Measurements from ENCODE around the gene ACVR1B. TPM values are rescaled to one million over a fixed set of nuclear protein-coding genes. Genes with fewer than 3 reads are reported as not detected.

The ACVR1B gene
- total and polyA plus RNA-seq, 2 of the 8 experiments (the other 6 are each of a cell fraction or from before 2014, with no cell fraction given), result 16.0 to 19.2 TPM

DNA sequence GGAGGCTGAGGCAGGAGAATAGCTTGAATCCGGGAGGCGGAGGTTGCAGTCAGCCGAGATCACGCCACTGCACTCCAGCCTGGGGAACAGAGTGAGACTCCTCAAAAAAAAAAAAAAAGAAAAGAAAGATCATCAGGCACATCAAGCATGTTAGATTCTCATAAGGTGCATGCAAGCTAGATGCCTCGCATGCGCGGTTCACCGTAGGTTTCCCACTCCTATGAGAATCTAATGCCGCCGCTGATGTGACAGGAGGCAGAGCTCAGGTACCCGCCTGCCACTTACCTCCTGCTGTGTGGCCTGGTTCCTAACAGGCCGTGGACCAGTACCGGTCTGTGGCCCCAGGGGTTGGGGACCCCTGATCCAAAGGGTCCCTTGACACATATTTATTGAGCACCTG, 7.0 kb downstream of the ACVR1B start:
- H4K20me1 ChIP-seq (replicated peaks in 1 of 2; ENCODE audit: control insufficient read depth in 1 of 2, insufficient read depth in 2 of 2, low read length in 2 of 2), result peaks cover 5 to 17% of the 10 kb centered on the region in 2 experiments

More for the DNA sequence above, 7.0 kb downstream of the ACVR1B start:
- Histone ChIP-seq H2AFZ (ENCODE audit: low read length) (no peak overlapping the region), H3K9me3 (ENCODE audit: insufficient read depth in 2 of 2, low read depth in 1 of 2, low read length in 1 of 2) (no peaks in the 10 kb centered on the region), H3K79me2 (ENCODE audit: control insufficient read depth in 1 of 2, insufficient read depth in 2 of 2, low read length in 2 of 2) (peaks cover 0 to 39% of the 10 kb centered on the region in 2 experiments; a peak in 2 of 4 replicates), H3K18ac (ENCODE audit: extremely low read depth, low read length) (no peak overlapping the region), H2BK5ac (ENCODE audit: low read depth, low read length) (no peak overlapping the region), H3K4me3 (ENCODE audit: extremely low read depth in 1 of 4, insufficient read depth in 2 of 4, low read depth in 3 of 4, low read length in 4 of 4) (no peak overlapping the region), H3K36me3 (ENCODE audit: control insufficient read depth in 2 of 4, insufficient read depth in 4 of 4, low read length in 3 of 4) (peaks cover 0 to 7% (median 0%) of the 10 kb centered on the region in 4 experiments; a peak in 2 of 8 replicates), H3K9ac (replicated peaks in 1 of 4; ENCODE audit: extremely low read depth in 1 of 4, low read depth in 3 of 4, low read length in 3 of 4) (no peak overlapping the region), H3K4ac (replicated peaks; ENCODE audit: insufficient read length, low read depth, low read length) (no peak overlapping the region), H3K27me3 (replicated peaks in 1 of 4; ENCODE audit: control insufficient read depth in 3 of 4, extremely low read depth in 1 of 4, insufficient read depth in 3 of 4, low read length in 3 of 4) (0 out of 7 replicates have a peak, but pooled peaks cover 0 to 2% (median under 1%) of the 10 kb centered on the region in 4 experiments), H4K91ac (replicated peaks; ENCODE audit: insufficient read length, low read length) (no peak overlapping the region), H2BK120ac (replicated peaks; ENCODE audit: low read depth, low read length) (no peak overlapping the region), H2BK15ac (ENCODE audit: low read length) (no peak overlapping the region), H4K5ac (ENCODE audit: insufficient read length, low read depth, low read length) (no peak overlapping the region), H4K8ac (ENCODE audit: extremely low read depth, insufficient read depth, low read length) (no peak overlapping the region), H2BK20ac (ENCODE audit: low read length) (no peak overlapping the region), H2AK5ac (ENCODE audit: low read depth, low read length) (no peak overlapping the region), H3K56ac (replicated peaks; ENCODE audit: insufficient read length, low read depth, low read length) (no peak overlapping the region), H3K4me1 (replicated peaks in 1 of 4; ENCODE audit: control insufficient read depth in 3 of 4, insufficient read depth in 4 of 4, low read length in 3 of 4) (no peaks in the 10 kb centered on the region), H3K4me2 (ENCODE audit: insufficient read depth in 1 of 2, low read depth in 2 of 2, low read length in 2 of 2) (no peak overlapping the region), H2BK12ac (ENCODE audit: low read depth, low read length) (no peak overlapping the region), H3K23me2 (ENCODE audit: low read depth, low read length) (no peaks in the 10 kb centered on the region; the same call in 1 of the 2 replicates), H3K79me1 (ENCODE audit: low read depth, low read length) (0 out of 2 replicates have a peak, but pooled peaks cover 2% of the 10 kb centered on the region), H3K27ac (ENCODE audit: low read depth, low read length) (no peak overlapping the region), H3K23ac (ENCODE audit: insufficient read length) (no peak overlapping the region), H3K14ac (ENCODE audit: insufficient read length) (no peak overlapping the region)
- no peak for FAIRE-seq
- no peak for DNase-seq (ENCODE audit: low read depth in 1 of 2, low spot score in 2 of 2)
- WGBS, 2 experiments (ENCODE audit: extremely low coverage in 1 of 2, insufficient coverage in 1 of 2, insufficient read length in 1 of 2, insufficient replicate concordance in 2 of 2, low coverage in 1 of 2, low lambda C conversion rate in 2 of 2, missing lambda C conversion rate in 1 of 2), result 88% methylated on average over 13 of the region's 13 CpGs; no CpG with 5 or more reads in 1 of the 2 experiments
- ChIA-PET POLR2A (ENCODE audit: partially characterized antibody) (no interaction called here), CTCF (ENCODE audit: partially characterized antibody) (interaction anchor here (1.1 to 4.3 kb wide), 4 partner anchors 13 to 68 kb away, joined by 4 to 40 read pairs (median 6); no protein-coding TSS in a partner anchor)
- TF ChIP-seq EZH2 (IDR thresholded peaks at IDR 0.05; ENCODE audit: low read depth, low read length, severe bottlenecking) (no peak), HDAC6 (IDR thresholded peaks at IDR 0.05; ENCODE audit: low read depth, low read length) (no peak), POLR2AphosphoS5 (IDR thresholded peaks at IDR 0.05; ENCODE audit: low read depth, low read length) (no peak), CEBPB (IDR thresholded peaks at IDR 0.05; ENCODE audit: low read depth, low read length) (no peak), BACH1 (IDR thresholded peaks at IDR 0.05; ENCODE audit: low read length) (no peak), CTBP2 (IDR thresholded peaks at IDR 0.05; ENCODE audit: borderline replicate concordance, insufficient read depth, insufficient read length, low read length) (no peak), ATF2 (IDR thresholded peaks at IDR 0.05; ENCODE audit: low read length) (no peak), KDM1A (IDR thresholded peaks at IDR 0.05; ENCODE audit: borderline replicate concordance, low read length) (no peak), SUZ12 (IDR thresholded peaks at IDR 0.05; ENCODE audit: low read length) (no peak)
- TF ChIP-seq, protein P1, sequence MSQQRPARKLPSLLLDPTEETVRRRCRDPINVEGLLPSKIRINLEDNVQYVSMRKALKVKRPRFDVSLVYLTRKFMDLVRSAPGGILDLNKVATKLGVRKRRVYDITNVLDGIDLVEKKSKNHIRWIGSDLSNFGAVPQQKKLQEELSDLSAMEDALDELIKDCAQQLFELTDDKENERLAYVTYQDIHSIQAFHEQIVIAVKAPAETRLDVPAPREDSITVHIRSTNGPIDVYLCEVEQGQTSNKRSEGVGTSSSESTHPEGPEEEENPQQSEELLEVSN (IDR thresholded peaks at IDR 0.05), result no peak
